ENCODE data around the gene EFS.

GRCh38 chr14:23321572-23322547, 43.1 kb downstream of the EFS start:
- TF ChIP-seq POLR2A (IDR thresholded peaks at IDR 0.05) = no peak
- TF ChIP-seq CTCF (IDR thresholded peaks at IDR 0.05) = no peak
- TF ChIP-seq POLR2AphosphoS5 (IDR thresholded peaks at IDR 0.05) = peak in 1 of 4 donors; percentile 2
- no peak for TF ChIP-seq EP300 (IDR thresholded peaks at IDR 0.05)

All from sigmoid colon (tissue), 4 donors.